ENCODE measurements around the gene CYBRD1.
"Not testable (repeated sequence)": the region's sequence is repeated elsewhere in the genome, so short reads cannot be mapped to it uniquely, and the experiment has no call there.

Gene CYBRD1, protein sequence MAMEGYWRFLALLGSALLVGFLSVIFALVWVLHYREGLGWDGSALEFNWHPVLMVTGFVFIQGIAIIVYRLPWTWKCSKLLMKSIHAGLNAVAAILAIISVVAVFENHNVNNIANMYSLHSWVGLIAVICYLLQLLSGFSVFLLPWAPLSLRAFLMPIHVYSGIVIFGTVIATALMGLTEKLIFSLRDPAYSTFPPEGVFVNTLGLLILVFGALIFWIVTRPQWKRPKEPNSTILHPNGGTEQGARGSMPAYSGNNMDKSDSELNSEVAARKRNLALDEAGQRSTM

DNA sequence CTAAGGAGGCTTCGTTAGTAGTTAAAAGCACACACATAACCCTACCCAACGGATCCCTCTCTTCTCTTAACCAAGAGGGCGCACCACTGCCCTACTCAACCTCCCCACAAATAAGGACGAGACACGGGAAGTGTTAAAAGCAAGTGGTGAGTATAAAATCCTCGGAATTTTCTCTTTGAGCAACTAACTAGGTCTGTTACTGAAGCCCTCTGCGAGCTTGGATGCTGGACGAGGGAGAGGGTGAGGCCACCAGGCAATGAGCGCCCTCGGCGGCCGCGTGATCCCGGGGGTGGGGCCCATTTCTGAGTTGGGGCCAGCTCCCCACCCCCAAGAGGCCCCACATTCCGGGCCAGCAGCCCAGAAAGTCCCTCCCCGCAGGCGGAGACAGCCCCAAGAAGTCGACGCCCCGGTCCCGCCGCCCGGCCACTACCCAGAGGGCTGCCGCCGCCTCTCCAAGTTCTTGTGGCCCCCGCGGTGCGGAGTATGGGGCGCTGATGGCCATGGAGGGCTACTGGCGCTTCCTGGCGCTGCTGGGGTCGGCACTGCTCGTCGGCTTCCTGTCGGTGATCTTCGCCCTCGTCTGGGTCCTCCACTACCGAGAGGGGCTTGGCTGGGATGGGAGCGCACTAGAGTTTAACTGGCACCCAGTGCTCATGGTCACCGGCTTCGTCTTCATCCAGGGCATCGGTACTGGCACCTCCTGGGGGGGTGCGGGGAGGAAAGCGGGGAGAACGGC, at the start of gene CYBRD1:
Gene CYBRD1 (plus strand): TSS at position 423 of the 736 bp plus-strand sequence. CDS start 72 bp downstream, at position 495.
- DNase-seq = no peak

DNA sequence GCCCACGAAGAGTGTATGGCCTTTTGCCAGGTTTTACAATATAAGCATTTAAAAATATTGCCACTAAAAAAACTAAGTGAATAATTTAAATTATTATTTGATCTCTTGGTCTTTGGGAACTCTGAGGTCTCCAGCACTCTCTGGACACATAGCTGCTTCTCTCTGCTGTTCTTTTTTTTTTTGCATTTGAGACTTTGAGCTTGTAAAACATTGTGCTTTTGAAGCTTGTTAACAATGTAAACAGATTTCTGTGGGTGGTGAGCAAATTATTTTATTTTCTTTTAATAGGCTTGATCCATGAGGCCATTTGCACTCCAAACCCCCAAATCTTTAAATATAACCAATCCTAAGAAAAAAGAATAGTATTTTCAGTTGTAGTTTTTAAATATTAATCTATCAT, 46.3 kb upstream of the CYBRD1 start:
- DNase-seq = no peak

DNA sequence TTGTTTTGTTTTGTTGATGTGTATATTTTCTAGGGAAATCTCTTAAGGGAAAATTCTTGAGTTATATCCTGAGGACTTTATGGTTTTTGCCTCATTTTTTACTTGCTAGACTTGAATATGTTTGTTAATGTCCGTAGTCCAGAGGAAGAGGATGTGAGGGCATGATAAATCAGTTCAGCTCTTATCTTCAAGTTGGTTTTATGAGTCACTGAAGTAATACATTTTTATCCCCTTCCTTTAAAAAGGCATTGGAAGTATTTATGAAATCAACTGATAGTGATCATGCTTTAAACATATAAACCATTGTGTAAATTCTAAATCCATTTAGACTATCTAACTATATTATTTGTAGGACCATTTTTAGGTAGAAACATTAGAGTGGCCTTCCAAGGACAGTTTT, 43.9 kb upstream of the CYBRD1 start:
- DNase-seq = no peak

DNA sequence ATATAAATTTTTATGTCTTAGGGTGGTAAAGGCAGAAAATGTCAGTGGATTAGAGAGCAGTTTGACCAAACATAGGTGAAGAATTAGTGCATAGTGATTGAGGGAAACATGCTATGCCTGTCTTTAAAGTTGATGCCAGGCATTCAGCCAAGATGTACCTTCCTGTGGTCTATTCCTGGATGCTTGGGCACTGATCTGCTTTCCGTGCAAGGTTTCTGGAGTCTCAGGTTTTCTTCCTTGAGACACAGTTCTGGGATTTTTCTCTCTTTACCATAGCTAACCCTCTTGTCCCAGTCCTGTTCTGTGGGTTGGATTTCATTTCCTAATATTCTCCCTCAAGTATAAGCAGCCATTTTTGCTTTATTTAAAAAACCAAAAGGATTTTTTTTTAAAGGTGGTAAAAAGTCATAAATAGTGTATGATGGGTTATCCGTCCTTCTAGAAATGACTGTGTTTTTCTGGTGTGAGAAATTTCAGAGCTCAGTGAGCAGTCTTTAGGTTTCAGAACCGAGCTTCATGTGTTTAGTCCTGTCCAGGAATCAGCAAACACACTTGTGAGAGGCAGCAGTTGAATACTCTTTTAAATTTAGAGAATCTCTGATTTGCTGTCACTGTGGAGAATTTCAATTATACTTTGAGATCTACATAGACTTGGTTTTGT, 43.0 kb upstream of the CYBRD1 start:
- no peak for DNase-seq

DNA sequence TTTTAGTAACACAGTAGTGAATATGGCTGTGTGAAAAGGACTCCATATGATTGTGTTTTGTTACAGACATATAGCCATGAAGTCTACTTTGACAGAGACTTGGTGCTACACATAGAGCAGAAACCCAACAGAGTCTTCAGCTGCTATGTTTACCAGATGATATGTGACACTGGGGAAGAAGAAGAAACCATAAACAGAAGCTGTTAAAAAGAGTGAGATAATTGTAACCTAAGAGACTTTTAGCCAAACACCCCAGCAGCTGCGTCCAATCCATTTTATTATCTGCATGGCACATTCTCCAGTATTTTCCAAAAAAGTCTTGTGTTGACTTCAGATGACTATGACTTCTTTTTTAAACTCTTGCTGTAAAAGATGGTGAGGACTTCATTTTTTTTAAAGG, 41.4 kb upstream of the CYBRD1 start:
- no peak for DNase-seq

DNA sequence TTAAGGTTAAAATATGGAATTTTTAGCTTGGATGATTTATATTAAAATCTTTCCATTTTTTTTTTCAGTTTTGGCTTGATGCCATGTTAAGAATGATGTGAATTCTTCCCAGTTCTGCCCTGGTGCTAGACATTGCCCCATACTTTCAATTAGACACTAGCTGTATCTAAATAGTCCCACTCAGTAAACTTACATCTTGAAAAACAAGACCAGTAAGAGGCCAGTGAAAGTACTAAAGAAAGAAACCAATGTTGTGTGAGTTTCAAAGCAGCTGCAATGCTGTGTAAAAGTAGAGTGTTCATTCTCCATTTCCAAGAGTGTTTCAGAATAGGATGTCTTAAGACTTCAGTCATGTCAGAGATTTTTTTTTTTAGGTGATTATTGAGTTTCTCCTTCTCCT, 40.0 kb upstream of the CYBRD1 start:
- no peak for DNase-seq

DNA sequence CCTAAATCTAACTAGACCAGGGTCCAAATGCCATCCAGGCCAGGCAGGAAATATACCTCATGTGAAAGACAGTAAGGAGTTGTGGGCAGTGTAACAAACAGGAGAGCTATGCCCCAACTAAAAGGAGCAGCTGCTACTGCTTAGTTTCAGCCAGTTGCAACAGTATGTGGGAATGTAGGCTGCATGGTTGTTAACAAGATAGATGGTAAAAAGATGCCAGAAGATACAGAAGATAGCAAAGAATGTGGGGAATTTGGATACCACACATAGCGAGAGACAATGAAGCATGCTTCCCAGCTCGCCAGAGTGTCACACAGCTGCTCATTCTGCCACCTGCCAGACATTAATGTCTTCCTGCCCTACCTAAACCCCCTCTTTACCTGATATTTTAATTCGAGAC, 39.4 kb upstream of the CYBRD1 start:
- DNase-seq = no peak

DNA sequence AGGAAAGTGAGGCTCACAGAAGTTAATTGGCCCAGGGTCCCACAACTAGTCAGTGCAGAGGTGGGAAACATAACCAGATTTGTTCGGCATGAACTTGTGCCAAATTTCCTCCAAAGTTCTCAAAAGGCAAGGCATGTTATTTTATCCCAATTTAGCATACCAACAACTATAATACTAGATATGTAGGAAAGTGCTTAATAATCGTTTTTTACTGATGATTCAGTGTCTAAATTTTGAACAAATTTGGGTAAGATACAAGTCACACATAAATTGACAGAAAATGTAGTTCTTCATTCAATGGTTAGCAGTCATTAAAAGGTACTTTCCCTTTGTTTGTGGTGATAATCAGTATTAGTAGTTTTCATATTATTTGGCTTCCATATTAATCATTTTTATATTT, 38.5 kb upstream of the CYBRD1 start:
- no peak for DNase-seq

DNA sequence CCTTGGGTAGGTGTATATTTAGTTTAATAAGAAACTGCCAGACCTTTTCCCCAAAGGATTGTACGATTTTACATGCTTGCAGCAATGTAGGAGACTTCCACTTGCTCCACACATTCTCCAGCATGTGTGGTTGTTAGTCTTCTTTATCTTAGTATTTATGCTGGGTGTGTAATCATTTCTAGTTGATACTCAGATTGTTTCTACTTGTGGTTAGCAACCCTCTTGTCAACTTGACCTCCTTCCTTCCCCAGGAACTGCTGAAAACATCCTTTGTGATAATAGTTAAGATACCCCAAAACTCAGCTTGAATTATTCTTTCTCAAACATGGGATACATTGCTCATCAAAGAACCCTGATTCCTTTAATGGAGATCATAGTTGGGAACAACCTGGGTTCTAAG, 37.2 kb upstream of the CYBRD1 start:
- DNase-seq = no peak

DNA sequence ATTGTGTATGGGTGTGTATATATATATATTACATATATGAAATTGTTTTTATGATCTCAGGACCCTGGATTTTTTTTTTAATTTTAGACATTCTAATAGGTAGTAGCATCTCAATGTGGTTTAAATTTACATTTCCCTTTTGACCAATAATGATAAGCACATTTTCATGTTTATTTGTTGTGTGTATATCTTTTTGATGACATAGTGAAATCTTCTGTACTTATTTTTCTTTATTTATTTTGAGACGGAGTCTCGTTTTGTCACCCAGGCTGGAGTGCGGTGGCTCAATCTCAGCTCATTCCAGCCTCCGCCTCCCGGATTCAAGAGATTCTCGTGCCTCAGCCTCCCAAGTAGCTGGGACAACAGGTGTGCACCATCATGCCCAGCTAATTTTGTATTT, 35.1 kb upstream of the CYBRD1 start:
- DNase-seq = no peak

DNA sequence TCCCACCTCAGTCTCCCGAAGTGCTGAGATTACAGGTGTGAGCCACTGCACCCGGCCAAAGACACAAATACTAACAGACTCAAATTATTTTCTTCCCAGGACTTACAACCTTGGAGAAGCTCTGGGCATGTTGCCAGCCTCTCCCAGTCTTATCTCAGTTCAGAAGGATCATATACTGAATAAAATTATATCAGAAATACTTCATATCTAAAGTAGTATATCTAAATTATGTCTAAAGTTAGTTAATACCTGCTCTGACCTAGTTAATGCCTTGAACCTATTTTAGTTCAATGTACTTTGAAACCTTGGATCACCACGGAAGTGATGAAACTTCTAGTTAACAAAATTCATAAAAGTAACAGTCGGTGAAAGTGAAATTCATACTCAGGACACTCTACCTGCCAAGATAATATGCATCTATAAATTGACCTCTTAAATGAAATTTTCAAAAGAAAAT, 34.4 kb upstream of the CYBRD1 start:
- no peak for DNase-seq

DNA sequence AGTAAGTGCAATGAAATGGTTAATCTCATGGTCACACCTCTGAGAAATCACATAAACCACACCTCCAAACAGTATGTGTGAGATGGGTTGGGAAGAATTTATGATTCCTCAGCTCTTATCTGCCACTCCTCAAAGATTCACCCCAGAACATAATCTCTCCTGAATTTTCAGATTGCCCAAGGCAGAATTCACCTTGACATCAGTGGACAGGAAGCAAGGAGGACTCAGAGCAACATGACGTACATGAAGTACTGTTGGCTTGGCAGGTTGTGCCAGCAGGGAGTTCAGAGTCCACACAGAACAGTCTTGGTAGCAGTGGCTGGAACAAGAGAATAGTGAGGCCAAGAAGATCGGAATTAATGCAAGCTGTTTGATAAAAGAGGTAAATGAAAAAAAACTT, 31.7 kb upstream of the CYBRD1 start:
- DNase-seq = no peak

DNA sequence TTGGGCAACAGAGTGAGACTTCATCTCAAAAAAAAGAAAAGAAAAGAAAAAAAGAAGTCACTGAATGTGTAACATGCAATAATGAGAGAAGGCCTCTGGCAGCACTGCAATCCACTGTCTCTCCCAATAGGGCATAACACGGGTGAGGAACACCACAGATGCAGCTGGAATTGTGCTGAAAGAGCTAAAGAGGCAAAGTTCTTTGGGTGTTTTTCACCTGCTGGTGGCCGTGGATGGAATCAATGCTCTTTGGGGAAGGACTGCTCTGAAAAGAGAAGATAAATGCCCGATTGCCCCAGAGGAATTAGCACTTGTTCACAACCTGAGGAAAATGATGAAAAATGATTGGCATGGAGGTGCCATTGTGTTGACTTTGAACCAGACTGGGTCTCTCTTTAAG, 31.0 kb upstream of the CYBRD1 start:
- DNase-seq = no peak

DNA sequence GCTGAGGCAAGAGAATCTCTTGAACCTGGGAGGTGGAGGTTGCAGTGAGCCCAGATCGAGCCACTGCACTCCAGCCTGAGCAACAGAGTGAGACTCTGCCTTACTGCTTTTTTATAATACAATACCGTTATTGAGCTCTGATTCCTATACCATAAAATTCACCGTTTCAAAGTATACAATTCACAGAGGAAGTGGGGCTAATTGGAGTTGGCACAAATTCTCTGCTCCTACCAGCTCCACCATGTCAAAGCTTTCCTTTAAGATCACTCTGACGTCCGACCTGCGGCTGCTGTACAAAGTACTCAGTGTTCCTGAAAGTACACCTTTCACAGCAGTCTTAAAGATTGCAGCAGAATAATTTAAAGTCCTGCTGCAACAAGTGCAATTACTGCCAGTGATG, 29.6 kb upstream of the CYBRD1 start:
- no peak for DNase-seq

DNA sequence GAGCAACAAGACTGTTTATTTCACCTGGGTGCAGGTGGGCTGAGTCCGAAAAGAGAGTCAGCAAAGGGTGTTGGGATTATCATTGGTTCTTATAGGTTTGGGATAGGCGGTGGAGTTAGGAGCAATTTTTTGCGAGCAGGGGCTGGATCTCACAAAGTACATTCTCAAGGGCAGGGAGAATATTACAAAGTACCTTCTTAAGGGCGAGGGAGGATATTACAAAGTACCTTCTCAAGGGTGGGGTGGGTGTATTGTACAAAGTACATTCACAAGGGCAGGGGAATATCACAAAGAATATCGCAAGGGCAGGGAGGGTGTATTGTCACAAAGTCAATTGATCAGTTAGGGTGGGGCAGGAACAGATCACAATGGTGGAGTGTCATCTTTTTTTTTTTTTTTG, 24.6 kb upstream of the CYBRD1 start:
- DNase-seq = not testable (repeated sequence)

DNA sequence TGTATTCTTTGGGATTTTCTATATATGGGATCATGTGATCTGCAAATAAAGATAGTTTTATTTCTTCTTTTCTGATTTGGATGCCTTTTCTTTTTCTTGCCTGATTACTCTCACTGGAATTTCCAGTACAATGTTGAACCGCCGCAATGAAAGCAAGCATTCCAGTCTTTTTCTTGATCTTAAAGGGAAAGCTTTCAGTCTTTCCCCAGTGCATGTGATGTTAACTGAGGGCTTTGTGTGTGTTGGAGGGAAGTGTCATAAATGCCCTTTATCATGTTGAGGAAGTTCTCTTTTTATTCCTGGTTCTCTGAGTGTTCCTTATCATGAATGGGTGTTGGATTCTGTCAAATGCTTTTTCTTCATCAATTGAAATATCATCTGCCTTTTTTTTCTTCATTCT, 16.9 kb upstream of the CYBRD1 start:
- DNase-seq = no peak

DNA sequence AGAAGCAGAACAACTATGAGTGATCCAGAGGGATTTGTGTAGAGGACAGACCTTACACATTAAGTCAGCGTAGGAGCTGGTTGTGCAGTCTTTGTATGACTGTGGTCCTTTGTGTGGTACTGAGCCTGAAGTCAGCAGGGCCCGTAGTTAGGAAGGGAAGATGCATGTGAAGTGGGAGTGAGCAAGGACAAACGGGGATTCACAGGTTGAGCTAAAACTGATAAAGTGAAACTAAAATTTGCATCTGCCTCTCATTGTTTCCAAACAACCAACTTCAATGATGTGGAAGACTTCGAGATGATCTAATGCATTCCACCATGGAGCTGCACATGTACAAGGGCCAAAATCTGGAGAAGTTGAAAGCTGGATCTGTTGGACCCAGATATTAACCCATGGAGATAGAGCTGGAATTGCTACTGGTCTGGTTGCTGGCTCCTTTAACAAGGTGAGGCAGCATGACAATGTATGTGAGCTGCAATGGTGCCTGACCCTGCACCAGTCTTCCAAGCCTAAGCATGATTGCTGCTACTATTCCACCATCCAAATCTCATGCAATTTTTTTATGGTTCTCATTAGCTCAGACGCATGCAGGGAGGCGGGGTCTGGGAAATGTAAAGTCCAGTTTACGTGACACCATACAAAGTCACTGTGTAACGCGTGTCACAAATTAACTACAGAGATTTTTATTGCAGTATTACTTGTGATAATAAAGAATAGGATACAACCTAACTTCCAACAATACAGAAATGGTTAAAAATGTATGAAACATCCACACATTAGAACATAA, 12.1 kb upstream of the CYBRD1 start:
- DNase-seq = no peak

DNA sequence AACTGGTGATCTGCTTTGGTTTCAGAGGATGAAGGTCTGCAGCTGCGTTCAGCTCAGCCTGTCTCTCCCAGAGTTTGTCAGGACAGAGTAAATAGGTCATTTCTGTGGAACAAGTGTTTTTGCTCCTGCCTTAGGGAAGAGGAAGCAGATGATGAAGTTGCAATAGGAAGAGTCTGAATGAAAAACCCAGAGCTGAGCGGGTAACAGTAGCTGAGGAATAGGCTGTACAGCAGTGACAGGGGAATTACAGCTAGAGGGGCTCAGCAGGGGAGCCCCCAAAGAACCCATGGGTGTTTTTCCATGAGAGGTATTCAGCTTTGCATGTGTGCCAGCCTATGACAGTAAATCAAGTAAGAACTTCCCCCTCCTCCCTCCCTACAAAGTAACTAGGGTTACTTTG, 10.3 kb upstream of the CYBRD1 start:
- DNase-seq = no peak

DNA sequence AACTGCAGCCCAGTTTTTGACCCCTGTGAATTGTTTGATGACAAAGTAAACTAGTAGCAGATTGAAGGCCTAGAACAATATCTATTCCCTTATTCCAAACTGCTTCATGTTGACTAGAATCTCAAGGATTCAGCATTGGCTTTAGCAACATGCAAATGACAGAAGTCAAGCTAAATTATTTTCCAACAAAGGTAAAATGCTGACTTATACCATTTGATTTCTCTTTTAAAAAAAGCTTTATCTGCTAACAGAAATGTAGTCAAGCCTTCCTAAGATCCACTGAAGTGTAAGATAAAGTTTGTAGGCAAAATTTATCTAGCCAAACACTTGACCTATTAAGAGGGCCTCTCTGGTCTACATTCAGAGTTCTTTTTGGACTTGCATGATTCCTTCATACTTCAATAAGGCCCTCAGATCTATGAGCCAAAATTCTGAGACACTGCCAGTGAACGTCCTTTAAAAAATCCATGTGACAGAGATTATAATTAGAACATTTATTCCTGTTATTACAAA, 9.5 kb upstream of the CYBRD1 start:
- no peak for DNase-seq

DNA sequence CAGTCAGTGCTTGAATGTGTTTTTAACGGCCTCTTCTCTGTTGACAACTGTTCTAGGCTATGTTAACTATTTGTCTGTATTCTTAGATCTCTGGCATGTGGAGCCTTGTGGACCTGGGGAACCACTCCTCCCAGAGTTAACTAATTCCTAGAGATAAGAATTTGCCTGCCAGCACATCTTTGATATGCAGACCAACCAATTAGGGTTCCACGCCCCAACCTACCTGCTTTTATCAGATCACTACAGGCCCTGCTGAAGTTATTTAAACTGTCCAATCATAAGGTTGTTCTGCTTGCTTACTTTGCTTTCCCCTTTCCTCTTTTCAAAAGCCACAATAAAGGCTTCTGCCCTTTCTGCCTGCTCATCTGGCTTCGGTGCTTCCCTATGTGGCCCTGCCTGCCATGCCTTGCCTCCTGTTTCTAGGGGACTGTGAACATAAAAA, 8.5 kb upstream of the CYBRD1 start:
- DNase-seq = no peak

DNA sequence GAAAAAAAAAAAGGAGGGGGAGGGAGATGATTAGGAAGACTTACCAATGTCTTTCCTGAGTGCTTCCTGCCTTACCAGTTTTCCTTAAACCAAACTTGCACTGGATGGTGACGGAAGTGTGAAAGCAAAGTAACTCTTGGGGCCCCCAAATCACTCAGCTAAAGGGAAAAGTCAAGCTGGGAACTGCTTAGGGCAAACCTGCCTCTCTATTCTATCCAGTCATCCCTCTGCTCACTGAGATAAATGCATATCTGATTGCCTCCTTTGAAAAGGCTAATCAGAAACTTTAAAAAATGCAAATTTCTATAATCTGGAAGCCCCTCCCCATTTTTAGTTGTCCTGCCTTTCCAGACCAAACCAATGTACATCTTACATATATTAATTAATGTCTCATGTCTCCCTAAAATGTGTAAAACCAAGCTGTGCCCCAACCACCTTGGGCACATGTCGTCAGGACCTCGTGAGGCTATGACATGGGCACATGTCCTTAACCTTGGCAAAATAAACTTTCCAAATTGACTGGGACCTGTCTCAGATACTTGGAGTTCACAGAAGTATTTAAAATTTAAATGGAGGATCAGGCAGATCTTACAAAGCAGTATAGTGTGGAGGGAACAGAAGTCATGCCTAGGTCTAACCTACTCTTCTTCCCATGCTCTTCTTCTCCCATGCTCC, 7.2 kb upstream of the CYBRD1 start:
- DNase-seq = no peak

DNA sequence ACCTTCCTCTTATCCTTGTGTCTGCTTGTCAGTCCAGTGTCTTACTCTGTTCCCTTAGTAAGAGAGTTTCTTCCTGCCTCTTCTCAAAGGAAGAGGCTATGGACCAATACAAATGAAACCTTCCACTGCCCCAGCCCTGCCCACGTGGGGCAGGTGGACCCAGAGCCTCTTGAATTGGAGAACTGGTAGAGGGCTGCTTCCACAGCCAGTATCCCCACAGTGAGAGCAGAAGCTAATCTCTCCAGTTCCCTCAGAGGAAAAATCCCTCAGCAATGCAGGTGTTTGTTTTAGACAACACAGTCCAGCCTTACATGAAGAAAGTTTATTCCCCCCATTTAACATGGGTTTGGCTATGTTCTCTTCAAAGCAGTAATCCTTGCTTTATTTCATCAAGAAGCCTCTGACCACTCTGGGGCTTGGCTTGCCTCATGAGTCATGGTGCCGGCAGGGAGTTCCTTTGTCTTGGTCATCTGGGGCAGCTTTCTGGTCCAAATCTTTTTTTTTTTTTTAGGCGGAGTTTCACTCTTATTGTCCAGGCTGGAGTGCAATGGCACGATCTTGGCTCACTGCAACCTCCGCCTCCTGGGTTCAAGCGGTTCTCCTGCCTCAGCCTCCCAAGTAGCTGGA, 6.5 kb upstream of the CYBRD1 start:
- no peak for DNase-seq

Data from cortex of kidney (tissue), 1 donor.